Subcutaneous abdominal adipose tissue (tissue), 5 donors: ENCODE measurements around the gene ABCA7.

ENCODE experiments used
- H3K27ac ChIP-seq: one replicate; pipeline ENCODE4 v1.7.0; 2013; ENCODE audit warnings: low read depth, mild to moderate bottlenecking, inconsistent platforms, low read length, moderate library complexity
- H3K27me3 ChIP-seq, 5 donors: one replicate each; pipeline ENCODE4 v1.7.0; 2013; ENCODE audit warnings: low read length in 5 of 5, inconsistent platforms in 1 of 5; ENCODE audit not compliant: control insufficient read depth in 5 of 5, insufficient read depth in 4 of 5
- H3K36me3 ChIP-seq, 5 donors: one replicate each; pipeline ENCODE4 v1.7.0; 2013; ENCODE audit warnings: low read length in 5 of 5; ENCODE audit not compliant: control insufficient read depth in 5 of 5, insufficient read depth in 5 of 5
- H3K4me1 ChIP-seq, 5 donors: one replicate each; pipeline ENCODE4 v1.7.0; 2013; ENCODE audit warnings: low read length in 5 of 5, mild to moderate bottlenecking in 3 of 5, moderate library complexity in 1 of 5; ENCODE audit not compliant: control insufficient read depth in 5 of 5, insufficient read depth in 5 of 5
- H3K4me3 ChIP-seq, 5 donors: one replicate each; pipeline ENCODE4 v1.7.0; 2013; ENCODE audit warnings: low read length in 5 of 5, low read depth in 1 of 5
- H3K9ac ChIP-seq, 5 donors: one replicate each; pipeline ENCODE4 v1.7.0; 2013; ENCODE audit warnings: low read length in 5 of 5, mild to moderate bottlenecking in 4 of 5, moderate library complexity in 3 of 5
- H3K9me3 ChIP-seq, 5 donors: one replicate each; pipeline ENCODE4 v1.7.0; 2013; ENCODE audit warnings: low read length in 5 of 5; ENCODE audit not compliant: control insufficient read depth in 5 of 5
- donor health status: healthy.
- donor health status: healthy.
- donor health status: healthy.
- donor health status: healthy.
- donor health status: healthy.

ABCA7 gene

GRCh38 chr19:994516-994915 is 45.4 kb upstream of the ABCA7 start:
- no peak overlapping the region for H3K27ac ChIP-seq
- H3K9me3 ChIP-seq, result no peaks in the 10 kb centered on the region
- H3K9ac ChIP-seq, result no peak overlapping the region
- H3K27me3 ChIP-seq, result peaks cover 22 to 31% (median 29%) of the 10 kb centered on the region in 5 donors
- H3K4me3 ChIP-seq, result no peak overlapping the region
- peaks cover 0 to 36% (median 15%) of the 10 kb centered on the region in 5 donors for H3K36me3 ChIP-seq
- peaks cover 0 to 62% (median 34%) of the 10 kb centered on the region in 5 donors for H3K4me1 ChIP-seq

GRCh38 chr19:995051-995827 is 44.7 kb upstream of the ABCA7 start:
- H3K27ac ChIP-seq, result no peak overlapping the region

GRCh38 chr19:996051-996838 is 43.7 kb upstream of the ABCA7 start:
- H3K4me1 ChIP-seq, result peaks cover 0 to 52% (median 40%) of the 10 kb centered on the region in 5 donors
- H3K4me3 ChIP-seq, result peak overlapping the region in 1 of 5 donors; percentile 11
- H3K9ac ChIP-seq, result no peak overlapping the region
- no peak overlapping the region for H3K27ac ChIP-seq
- H3K9me3 ChIP-seq, result no peaks in the 10 kb centered on the region
- H3K27me3 ChIP-seq, result peaks cover 29 to 39% (median 35%) of the 10 kb centered on the region in 5 donors
- peaks cover 0 to 20% (median 4%) of the 10 kb centered on the region in 5 donors for H3K36me3 ChIP-seq

More at GRCh38 chr19:995051-995827, 44.7 kb upstream of the ABCA7 start:
- Histone ChIP-seq H3K4me3 (no peak overlapping the region), H3K27me3 (peaks cover 23 to 31% (median 31%) of the 10 kb centered on the region in 5 donors), H3K36me3 (peaks cover 0 to 29% (median 12%) of the 10 kb centered on the region in 5 donors), H3K9me3 (no peaks in the 10 kb centered on the region), H3K4me1 (peaks cover 0 to 57% (median 34%) of the 10 kb centered on the region in 5 donors), H3K9ac (no peak overlapping the region)

GRCh38 chr19:998064-998463 is 41.8 kb upstream of the ABCA7 start:
- peaks cover 32 to 50% (median 40%) of the 10 kb centered on the region in 5 donors for H3K27me3 ChIP-seq

GRCh38 chr19:999379-999719 is 40.6 kb upstream of the ABCA7 start:
- Histone ChIP-seq H3K9me3 (no peaks in the 10 kb centered on the region), H3K9ac (no peak overlapping the region), H3K27ac (no peak overlapping the region), H3K4me1 (peaks cover 0 to 37% (median 29%) of the 10 kb centered on the region in 5 donors), H3K36me3 (peaks cover 0 to 2% (median 0%) of the 10 kb centered on the region in 5 donors), H3K4me3 (no peak overlapping the region), H3K27me3 (peaks cover 34 to 52% (median 40%) of the 10 kb centered on the region in 5 donors)

More at GRCh38 chr19:998064-998463, 41.8 kb upstream of the ABCA7 start:
- no peaks in the 10 kb centered on the region for H3K9me3 ChIP-seq
- no peak overlapping the region for H3K4me3 ChIP-seq
- H3K4me1 ChIP-seq, result peaks cover 0 to 49% (median 42%) of the 10 kb centered on the region in 5 donors
- H3K27ac ChIP-seq, result no peak overlapping the region
- peaks cover 0 to 10% (median under 1%) of the 10 kb centered on the region in 5 donors for H3K36me3 ChIP-seq
- H3K9ac ChIP-seq, result no peak overlapping the region

- no peak within 1 kb of the TSS for H3K9ac ChIP-seq
- H3K9me3 ChIP-seq, result no peaks in the 10 kb centered on the region
- H3K36me3 ChIP-seq, result no peaks in the 10 kb centered on the region
- H3K4me1 ChIP-seq, result peaks cover 0 to 33% (median 22%) of the 10 kb centered on the region in 5 donors
- peaks cover 34 to 52% (median 40%) of the 10 kb centered on the region in 5 donors for H3K27me3 ChIP-seq
- H3K27ac ChIP-seq, result no peak within 1 kb of the TSS
- no peak within 1 kb of the TSS for H3K4me3 ChIP-seq
These were observed 39.8 kb upstream of the ABCA7 start, which contains the start of gene GRIN3B for GRCh38 chr19:1000095-1000494. Gene GRIN3B (plus strand): TSS chr19:1000419. CDS start chr19:1000438, 19 bp downstream.

- H3K4me1 ChIP-seq, result peaks cover 0 to 26% (median 14%) of the 10 kb centered on the region in 5 donors
- H3K9me3 ChIP-seq, result no peaks in the 10 kb centered on the region
- no peak overlapping the region for H3K27ac ChIP-seq
- no peaks in the 10 kb centered on the region for H3K36me3 ChIP-seq
- no peak overlapping the region for H3K9ac ChIP-seq
- H3K4me3 ChIP-seq, result peak overlapping the region in 1 of 5 donors; percentile 32
- peaks cover 33 to 48% (median 35%) of the 10 kb centered on the region in 5 donors for H3K27me3 ChIP-seq
These were observed 39.0 kb upstream of the ABCA7 start for GRCh38 chr19:1000591-1001537.

- peak overlapping the region in 1 of 5 donors; percentile 32 for H3K4me3 ChIP-seq
- peaks cover 25 to 43% (median 30%) of the 10 kb centered on the region in 5 donors for H3K27me3 ChIP-seq
These were observed 38.3 kb upstream of the ABCA7 start for GRCh38 chr19:1001538-1002166.

GRCh38 chr19:1002600-1002999 is 37.3 kb upstream of the ABCA7 start:
- H3K27ac ChIP-seq, result no peak overlapping the region
- H3K36me3 ChIP-seq, result no peaks in the 10 kb centered on the region
- H3K9me3 ChIP-seq, result no peaks in the 10 kb centered on the region
- H3K4me1 ChIP-seq, result peaks cover 0 to 16% (median 7%) of the 10 kb centered on the region in 5 donors
- no peak overlapping the region for H3K4me3 ChIP-seq
- no peak overlapping the region for H3K9ac ChIP-seq
- H3K27me3 ChIP-seq, result peaks cover 24 to 38% (median 25%) of the 10 kb centered on the region in 5 donors

More at GRCh38 chr19:1001538-1002166, 38.3 kb upstream of the ABCA7 start:
- H3K9ac ChIP-seq, result no peak overlapping the region
- H3K4me1 ChIP-seq, result peaks cover 0 to 18% (median 7%) of the 10 kb centered on the region in 5 donors
- no peak overlapping the region for H3K27ac ChIP-seq
- H3K36me3 ChIP-seq, result no peaks in the 10 kb centered on the region
- no peaks in the 10 kb centered on the region for H3K9me3 ChIP-seq
